Measurements from ENCODE around the gene TTC39B.

TTC39B gene

DNA sequence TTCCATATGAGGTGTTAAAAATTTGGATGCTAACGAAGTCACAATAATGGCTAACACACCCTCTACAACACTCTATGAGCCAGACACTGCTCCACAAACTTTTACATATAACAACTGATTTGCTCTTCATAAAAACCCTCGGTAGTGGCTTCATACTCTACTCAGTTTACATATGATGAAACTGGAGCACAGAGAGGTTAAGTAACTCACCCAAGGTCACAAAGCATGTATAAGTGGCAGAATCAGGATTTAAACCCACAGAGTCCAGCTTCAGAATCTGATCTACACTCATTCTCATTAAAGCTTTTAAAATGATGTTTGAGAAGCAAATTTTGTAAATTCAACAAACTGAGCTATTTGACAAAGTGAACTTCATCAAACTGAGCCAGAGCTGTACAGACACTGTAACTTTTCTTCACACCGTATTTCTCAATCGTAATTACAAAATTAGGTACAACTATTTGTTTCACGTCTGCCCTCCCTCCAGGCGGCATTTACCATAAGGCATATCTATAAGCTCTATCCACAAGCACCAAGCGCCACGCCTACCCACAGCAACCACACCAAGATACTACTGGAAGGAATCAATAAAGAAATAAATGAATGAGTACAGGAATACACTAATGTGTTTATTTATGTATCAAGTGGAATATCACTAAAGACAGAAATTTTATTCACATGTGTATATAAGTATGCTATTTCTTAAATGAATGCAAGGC is 24.3 kb downstream of the TTC39B start:
- CTCF ChIA-PET: interaction anchor here (0.9 to 1.4 kb wide), 4 partner anchors 8 to 134 kb away, joined by 3 to 4 read pairs (median 3); no protein-coding TSS in a partner anchor
- no peak for DNase-seq (ENCODE audit: low read depth, low spot score)
- TF ChIP-seq, protein P1, sequence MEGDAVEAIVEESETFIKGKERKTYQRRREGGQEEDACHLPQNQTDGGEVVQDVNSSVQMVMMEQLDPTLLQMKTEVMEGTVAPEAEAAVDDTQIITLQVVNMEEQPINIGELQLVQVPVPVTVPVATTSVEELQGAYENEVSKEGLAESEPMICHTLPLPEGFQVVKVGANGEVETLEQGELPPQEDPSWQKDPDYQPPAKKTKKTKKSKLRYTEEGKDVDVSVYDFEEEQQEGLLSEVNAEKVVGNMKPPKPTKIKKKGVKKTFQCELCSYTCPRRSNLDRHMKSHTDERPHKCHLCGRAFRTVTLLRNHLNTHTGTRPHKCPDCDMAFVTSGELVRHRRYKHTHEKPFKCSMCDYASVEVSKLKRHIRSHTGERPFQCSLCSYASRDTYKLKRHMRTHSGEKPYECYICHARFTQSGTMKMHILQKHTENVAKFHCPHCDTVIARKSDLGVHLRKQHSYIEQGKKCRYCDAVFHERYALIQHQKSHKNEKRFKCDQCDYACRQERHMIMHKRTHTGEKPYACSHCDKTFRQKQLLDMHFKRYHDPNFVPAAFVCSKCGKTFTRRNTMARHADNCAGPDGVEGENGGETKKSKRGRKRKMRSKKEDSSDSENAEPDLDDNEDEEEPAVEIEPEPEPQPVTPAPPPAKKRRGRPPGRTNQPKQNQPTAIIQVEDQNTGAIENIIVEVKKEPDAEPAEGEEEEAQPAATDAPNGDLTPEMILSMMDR (IDR thresholded peaks at IDR 0.05; ENCODE audit: insufficient read depth, low read length, missing control alignments): no peak
- POLR2A ChIA-PET: interaction anchor here (0.8 kb wide), 1 partner anchor 9 kb away, joined by 3 read pairs; no protein-coding TSS in a partner anchor
- H3K4me3 ChIP-seq (ENCODE audit: low read depth, low read length): no peak overlapping the region

DNA sequence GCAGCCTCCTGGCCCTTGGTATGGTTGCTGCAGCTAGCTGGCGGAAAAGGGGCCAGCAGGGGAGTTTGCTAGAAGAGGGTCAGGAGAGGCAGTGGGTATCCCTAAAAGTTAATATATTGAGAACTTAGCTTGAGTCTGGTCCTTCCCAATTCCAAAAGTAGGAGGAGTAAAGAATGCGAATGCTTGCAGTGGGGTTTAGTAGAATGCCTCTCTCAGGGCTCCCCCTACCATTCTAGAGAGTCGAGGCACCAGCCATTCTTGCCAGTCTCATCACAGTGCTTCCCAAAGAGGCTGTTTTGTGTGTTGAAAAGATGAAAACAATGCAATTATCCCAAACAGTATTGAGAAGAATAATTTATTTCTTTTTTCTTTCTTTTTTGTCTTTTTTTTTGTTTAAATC is 26.4 kb downstream of the TTC39B start:
- TF ChIP-seq, protein P1 (IDR thresholded peaks at IDR 0.05; ENCODE audit: insufficient read depth, low read length, missing control alignments): no peak
- ChIA-PET POLR2A (no interaction called here), CTCF (interaction anchor here (1.0 to 2.0 kb wide), 4 partner anchors 136 to 327 kb away, joined by 3 to 8 read pairs (median 4); no protein-coding TSS in a partner anchor)
- H3K4me3 ChIP-seq (ENCODE audit: low read depth, low read length): no peak overlapping the region
- DNase-seq (ENCODE audit: low read depth, low spot score): no peak

DNA sequence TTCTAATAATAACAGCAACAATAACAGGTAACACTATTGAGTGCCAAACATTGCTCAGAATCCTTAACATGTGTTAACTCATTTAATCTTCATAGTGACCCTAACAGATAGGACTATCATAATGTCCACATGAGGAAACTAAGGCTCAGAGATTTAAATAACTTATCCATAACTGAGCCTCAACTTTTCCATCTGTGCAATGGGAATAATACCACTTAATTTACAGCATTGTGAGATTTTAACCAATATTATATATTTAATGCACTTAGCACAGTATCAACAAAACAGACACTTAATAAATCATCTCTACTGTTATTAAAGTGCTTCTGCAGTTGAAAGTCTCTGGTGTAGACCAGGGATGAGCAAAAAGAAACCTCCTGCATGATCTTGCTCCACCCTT is 28.2 kb downstream of the TTC39B start:
- CTCF ChIA-PET: interaction anchor here (1.0 kb wide), 1 partner anchor 136 kb away, joined by 3 read pairs; no protein-coding TSS in a partner anchor
- TF ChIP-seq, protein P1 (IDR thresholded peaks at IDR 0.05; ENCODE audit: insufficient read depth, low read length, missing control alignments): no peak
- no peak overlapping the region for H3K4me3 ChIP-seq (ENCODE audit: low read depth, low read length)
- no peak for DNase-seq (ENCODE audit: low read depth, low spot score)
- POLR2A ChIA-PET: interaction anchor here (0.6 kb wide), 1 partner anchor 272 kb away, joined by 4 read pairs; no protein-coding TSS in a partner anchor

DNA sequence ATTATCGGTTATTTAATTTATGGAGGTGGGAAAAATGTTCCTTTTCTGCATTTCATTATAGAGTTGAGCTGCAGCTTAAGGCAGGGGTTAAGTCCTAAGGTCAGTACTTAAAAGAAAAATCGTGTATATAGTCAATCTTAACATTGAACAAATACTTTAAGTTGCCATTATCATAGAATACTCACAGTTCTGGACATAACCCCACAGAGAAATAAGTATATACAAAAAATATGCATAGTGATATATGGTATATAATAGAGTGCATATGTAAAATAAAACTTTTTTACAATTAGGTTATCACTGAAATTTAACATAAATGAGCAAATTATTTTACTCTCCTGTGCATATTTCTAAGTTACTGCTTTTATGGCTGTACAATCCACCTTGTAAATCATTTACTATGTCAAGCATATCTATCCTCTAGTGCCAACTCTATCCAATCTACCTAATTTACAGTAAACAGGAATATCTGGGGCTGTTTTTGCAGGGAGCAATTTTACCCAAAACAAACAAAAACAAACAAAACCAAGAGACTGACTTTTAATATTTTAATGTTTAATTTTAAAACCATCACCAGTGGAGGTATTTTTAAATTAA is 28.8 kb downstream of the TTC39B start:
- POLR2A ChIA-PET: no interaction called here
- no peak overlapping the region for H3K4me3 ChIP-seq (ENCODE audit: low read depth, low read length)
- DNase-seq (ENCODE audit: low read depth, low spot score): no peak
- CTCF ChIA-PET: interaction anchor here (0.6 to 2.2 kb wide), 22 partner anchors 9 to 335 kb away, joined by 3 to 16 read pairs (median 4); no protein-coding TSS in a partner anchor
- TF ChIP-seq, protein P1 (IDR thresholded peaks at IDR 0.05; ENCODE audit: insufficient read depth, low read length, missing control alignments): no peak

DNA sequence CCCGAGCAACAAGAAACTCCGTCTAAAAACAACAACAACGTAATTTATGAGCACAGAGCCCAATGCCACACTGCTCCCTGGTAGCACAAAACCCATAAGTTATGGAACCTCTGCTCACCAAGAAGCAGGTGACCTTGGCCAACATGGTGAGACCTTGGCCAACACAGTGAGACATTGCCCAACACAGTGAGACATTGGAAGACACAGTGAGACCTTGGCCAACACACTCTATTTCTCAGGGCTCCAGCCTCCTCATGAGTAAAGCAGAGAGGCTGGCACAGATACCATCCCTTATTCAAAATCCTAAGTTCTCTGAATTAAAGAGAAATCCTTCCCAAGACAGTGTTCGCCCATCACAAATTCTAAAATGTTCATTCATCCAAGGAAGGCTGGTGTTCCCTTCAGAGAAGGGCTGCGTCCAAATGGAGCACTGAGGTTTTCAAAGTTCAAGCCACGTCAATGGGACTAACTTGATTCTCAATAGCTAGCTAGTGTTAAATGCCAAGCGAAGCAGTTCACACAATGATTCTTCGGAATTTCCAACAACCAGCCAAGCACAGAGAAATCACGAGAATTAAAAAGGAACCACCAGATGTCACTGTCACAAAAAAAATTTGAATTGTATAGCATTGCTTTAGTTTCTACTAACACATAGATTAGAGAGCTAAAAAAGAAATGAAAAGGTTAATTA is 29.5 kb downstream of the TTC39B start:
- ChIA-PET POLR2A (no interaction called here), CTCF (interaction anchor here (0.6 to 2.2 kb wide), 22 partner anchors 9 to 336 kb away, joined by 3 to 16 read pairs (median 4); no protein-coding TSS in a partner anchor)
- H3K4me3 ChIP-seq (ENCODE audit: low read depth, low read length): no peak overlapping the region
- TF ChIP-seq, protein P1 (IDR thresholded peaks at IDR 0.05; ENCODE audit: insufficient read depth, low read length, missing control alignments): no peak
- no peak for DNase-seq (ENCODE audit: low read depth, low spot score)
